ENCODE measurements around the gene ABHD12B.

DNA sequence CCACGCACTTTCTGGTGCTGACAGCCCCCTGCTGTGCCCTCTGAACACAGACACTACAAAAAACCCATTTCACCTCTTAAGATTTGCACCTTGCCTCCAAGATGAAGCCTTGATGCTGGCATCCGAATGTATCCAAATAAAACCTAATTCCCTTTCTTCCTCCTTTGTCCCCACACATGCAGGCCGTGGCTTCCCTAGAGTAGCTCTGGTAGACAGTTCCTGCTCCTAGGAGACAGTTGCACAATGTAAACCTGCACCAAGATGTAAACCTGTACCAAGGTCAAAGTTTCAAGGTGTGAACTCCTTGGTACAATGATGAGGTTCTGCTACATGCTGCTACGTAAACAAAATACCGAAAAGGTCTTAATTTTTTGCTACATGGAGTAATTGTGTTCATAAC is 625 bp upstream of the ABHD12B start:
- no peak for TF ChIP-seq POLR2AphosphoS5 (IDR thresholded peaks at IDR 0.05)
- TF ChIP-seq, protein P1, sequence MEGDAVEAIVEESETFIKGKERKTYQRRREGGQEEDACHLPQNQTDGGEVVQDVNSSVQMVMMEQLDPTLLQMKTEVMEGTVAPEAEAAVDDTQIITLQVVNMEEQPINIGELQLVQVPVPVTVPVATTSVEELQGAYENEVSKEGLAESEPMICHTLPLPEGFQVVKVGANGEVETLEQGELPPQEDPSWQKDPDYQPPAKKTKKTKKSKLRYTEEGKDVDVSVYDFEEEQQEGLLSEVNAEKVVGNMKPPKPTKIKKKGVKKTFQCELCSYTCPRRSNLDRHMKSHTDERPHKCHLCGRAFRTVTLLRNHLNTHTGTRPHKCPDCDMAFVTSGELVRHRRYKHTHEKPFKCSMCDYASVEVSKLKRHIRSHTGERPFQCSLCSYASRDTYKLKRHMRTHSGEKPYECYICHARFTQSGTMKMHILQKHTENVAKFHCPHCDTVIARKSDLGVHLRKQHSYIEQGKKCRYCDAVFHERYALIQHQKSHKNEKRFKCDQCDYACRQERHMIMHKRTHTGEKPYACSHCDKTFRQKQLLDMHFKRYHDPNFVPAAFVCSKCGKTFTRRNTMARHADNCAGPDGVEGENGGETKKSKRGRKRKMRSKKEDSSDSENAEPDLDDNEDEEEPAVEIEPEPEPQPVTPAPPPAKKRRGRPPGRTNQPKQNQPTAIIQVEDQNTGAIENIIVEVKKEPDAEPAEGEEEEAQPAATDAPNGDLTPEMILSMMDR (IDR thresholded peaks at IDR 0.05): no peak
- TF ChIP-seq POLR2A (IDR thresholded peaks at IDR 0.05): no peak
